Left lung (tissue), 10 donors: ENCODE data around the gene SMYD2. TPM values are rescaled to one million over a fixed set of nuclear protein-coding genes. Genes with fewer than 3 reads are reported as not detected.

Experiments used
- ATAC-seq: fragments of 200-7000 bp; cut with Tn5 transposase; one replicate; pipeline ENCODE4 v1.9.1; 2020; ENCODE audit warnings: moderate library complexity
- DNase-seq, 4 donors: peaks; one replicate each; pipeline ENCODE4 v3.0.0-alpha.2; 2013 to 2020
- H3K27ac ChIP-seq, 2 donors: fragments of 200-600 bp; sonication (generic) in 1 of 2; one replicate each; pipeline versions ENCODE4 v1.5.0 to v1.8.0; 2020 to 2021
- H3K27me3 ChIP-seq, 2 donors: fragments of 200-600 bp; sonication (generic) in 1 of 2; one replicate each; pipeline versions ENCODE4 v1.5.0 to v1.8.0; 2020 to 2021
- H3K36me3 ChIP-seq, 2 donors: fragments of 200-600 bp; sonication (generic) in 1 of 2; one replicate each; pipeline versions ENCODE4 v1.5.0 to v1.8.0; 2020 to 2021
- H3K4me1 ChIP-seq, 2 donors: fragments of 200-600 bp; one replicate each; pipeline ENCODE4 v1.8.0; 2021
- H3K4me3 ChIP-seq, 2 donors: fragments of 200-600 bp; sonication (generic) in 1 of 2; one replicate each; pipeline versions ENCODE4 v1.5.0 to v1.8.0; 2020 to 2021; ENCODE audit warnings: mild to moderate bottlenecking in 1 of 2
- H3K9me3 ChIP-seq, 2 donors: fragments of 200-600 bp; sonication (generic) in 1 of 2; one replicate each; pipeline versions ENCODE4 v1.5.0 to v1.8.0; 2020 to 2021
- CTCF ChIP-seq, 2 donors: fragments of 200-600 bp; sonication (generic) in 1 of 2; IDR thresholded peaks; one replicate each; pipeline versions ENCODE4 v1.5.0 to v1.8.0; 2021; ENCODE audit warnings: antibody characterized with exemption in 2 of 2
- intact Hi-C, 2 donors: fragments of 100-400 bp; cut with DNase I; formaldehyde crosslinking; loops; one replicate each; pipeline versions ENCODE4 v1.11.2 to v1.14.2; 2022
- polyA plus RNA-seq, 6 donors: library from polyadenylated mRNA; unstranded; fragments of 120-200 nt; gene quantifications; one replicate each; pipeline ENCODE4 v1.2.1, GENCODE V29; 2013; ENCODE audit not compliant: insufficient read length in 6 of 6
- total RNA-seq, 2 donors: library from RNA; stranded (reverse); fragmentation: NEBNext Ultra II Directional; extraction: Animal tissue kit (Norgen Biotek cat#: 25700); gene quantifications; one replicate each; pipeline ENCODE4 v1.2.1, GENCODE V29; 2021
- donor health status: DM: no; HTN: yes; CAD: no.
- donor health status: DM: no; HTN: no; CAD: no.

Gene SMYD2
- total and polyA plus RNA-seq, 8 donors: 33.2 to 75.5 (median 67.8) TPM

- Histone ChIP-seq H3K4me3 (no peak overlapping the region), H3K27ac (no peak overlapping the region), H3K36me3 (no peaks in the 10 kb centered on the region), H3K4me1 (peaks cover 0 to 7% of the 10 kb centered on the region in 2 donors), H3K27me3 (no peaks in the 10 kb centered on the region), H3K9me3 (no peaks in the 10 kb centered on the region)
- DNase-seq (no peak), ATAC-seq (no peak)
- intact Hi-C loops: no loop called here
- TF ChIP-seq CTCF (IDR thresholded peaks at IDR 0.05): no peak
Observed at GRCh38 chr1:214305164-214305751, 24.3 kb downstream of the SMYD2 start.

- ATAC-seq (no peak), DNase-seq (no peak)
- Histone ChIP-seq H3K9me3 (no peaks in the 10 kb centered on the region), H3K27me3 (no peaks in the 10 kb centered on the region), H3K4me3 (no peak overlapping the region), H3K27ac (no peak overlapping the region), H3K4me1 (peaks cover 0 to 13% of the 10 kb centered on the region in 2 donors), H3K36me3 (no peaks in the 10 kb centered on the region)
- intact Hi-C loops: no loop called here
- TF ChIP-seq CTCF (IDR thresholded peaks at IDR 0.05): no peak
Observed at GRCh38 chr1:214306269-214306668, 25.3 kb downstream of the SMYD2 start.

- Histone ChIP-seq H3K4me3 (no peak overlapping the region), H3K27me3 (no peaks in the 10 kb centered on the region), H3K9me3 (no peaks in the 10 kb centered on the region), H3K27ac (no peak overlapping the region), H3K36me3 (no peaks in the 10 kb centered on the region), H3K4me1 (peaks cover 0 to 13% of the 10 kb centered on the region in 2 donors)
- ATAC-seq (peak; percentile 34), DNase-seq (peak in 1 of 4 donors; percentile 39)
- TF ChIP-seq CTCF (IDR thresholded peaks at IDR 0.05): no peak
- intact Hi-C loops: no loop called here
Observed at GRCh38 chr1:214310010-214310409, 29.1 kb downstream of the SMYD2 start.

- Histone ChIP-seq H3K36me3 (peaks cover 0 to 6% of the 10 kb centered on the region in 2 donors), H3K27ac (no peak overlapping the region), H3K27me3 (no peaks in the 10 kb centered on the region), H3K9me3 (no peaks in the 10 kb centered on the region), H3K4me3 (no peak overlapping the region), H3K4me1 (peaks cover 0 to 13% of the 10 kb centered on the region in 2 donors)
- ATAC-seq (no peak), DNase-seq (no peak)
- intact Hi-C loops: no loop called here
- TF ChIP-seq CTCF (IDR thresholded peaks at IDR 0.05): no peak
Observed at GRCh38 chr1:214310777-214311690, 30.1 kb downstream of the SMYD2 start.

- Histone ChIP-seq H3K36me3 (peaks cover 0 to 6% of the 10 kb centered on the region in 2 donors), H3K4me3 (no peak overlapping the region), H3K4me1 (peaks cover 0 to 13% of the 10 kb centered on the region in 2 donors), H3K9me3 (no peaks in the 10 kb centered on the region), H3K27ac (no peak overlapping the region), H3K27me3 (no peaks in the 10 kb centered on the region)
- DNase-seq (no peak), ATAC-seq (no peak)
- intact Hi-C loops: no loop called here
- TF ChIP-seq CTCF (IDR thresholded peaks at IDR 0.05): no peak
Observed at GRCh38 chr1:214312530-214313051, 31.6 kb downstream of the SMYD2 start.
